ENCODE data around the gene SKIC8.

Gene SKIC8

DNA sequence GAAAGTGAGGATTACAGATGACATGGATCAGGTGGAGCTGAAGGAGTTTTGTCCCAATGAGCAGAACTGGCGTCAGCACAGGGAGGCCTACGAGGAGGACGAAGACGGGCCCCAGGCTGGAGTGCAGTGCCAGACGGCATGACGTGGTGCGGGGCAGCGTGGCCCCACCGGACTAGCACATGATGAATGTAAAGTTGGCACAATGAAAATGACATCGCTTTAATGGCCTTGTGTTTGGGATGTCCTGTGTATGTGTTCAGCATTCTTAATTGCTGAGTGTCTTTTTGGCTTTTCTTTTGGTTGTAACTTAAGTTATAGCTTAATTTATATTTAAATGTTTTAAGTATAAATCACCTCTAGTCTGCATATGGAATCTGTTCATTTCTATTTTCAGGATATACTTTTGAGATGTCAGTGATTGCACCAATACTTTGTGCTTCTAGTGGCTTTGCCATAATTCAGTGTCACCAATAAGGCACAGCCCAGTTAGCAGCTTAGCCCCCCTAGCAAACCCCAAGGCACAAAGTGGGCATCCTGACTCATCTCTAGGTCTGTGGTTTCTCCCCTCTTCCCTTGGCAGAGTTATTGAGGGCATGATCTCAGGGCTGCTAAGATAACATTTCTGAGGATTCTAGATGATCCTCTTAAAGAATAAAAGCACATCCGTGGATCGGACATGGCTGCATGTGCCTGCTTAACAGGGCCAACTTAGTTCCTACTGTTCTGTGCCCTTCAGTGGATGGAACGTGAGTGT is 18.9 kb downstream of the SKIC8 start:
- no peak for FAIRE-seq
- DNase-seq (ENCODE audit: insufficient read length): no peak
- no peak for TF ChIP-seq TAF1 (IDR thresholded peaks at IDR 0.05; ENCODE audit: borderline replicate concordance, low read depth, low read length)
- TF ChIP-seq POLR2A (IDR thresholded peaks at IDR 0.05; ENCODE audit: low read depth, low read length): no peak
- no peak for TF ChIP-seq POLR2AphosphoS5 (IDR thresholded peaks at IDR 0.05; ENCODE audit: low read depth, low read length)

DNA sequence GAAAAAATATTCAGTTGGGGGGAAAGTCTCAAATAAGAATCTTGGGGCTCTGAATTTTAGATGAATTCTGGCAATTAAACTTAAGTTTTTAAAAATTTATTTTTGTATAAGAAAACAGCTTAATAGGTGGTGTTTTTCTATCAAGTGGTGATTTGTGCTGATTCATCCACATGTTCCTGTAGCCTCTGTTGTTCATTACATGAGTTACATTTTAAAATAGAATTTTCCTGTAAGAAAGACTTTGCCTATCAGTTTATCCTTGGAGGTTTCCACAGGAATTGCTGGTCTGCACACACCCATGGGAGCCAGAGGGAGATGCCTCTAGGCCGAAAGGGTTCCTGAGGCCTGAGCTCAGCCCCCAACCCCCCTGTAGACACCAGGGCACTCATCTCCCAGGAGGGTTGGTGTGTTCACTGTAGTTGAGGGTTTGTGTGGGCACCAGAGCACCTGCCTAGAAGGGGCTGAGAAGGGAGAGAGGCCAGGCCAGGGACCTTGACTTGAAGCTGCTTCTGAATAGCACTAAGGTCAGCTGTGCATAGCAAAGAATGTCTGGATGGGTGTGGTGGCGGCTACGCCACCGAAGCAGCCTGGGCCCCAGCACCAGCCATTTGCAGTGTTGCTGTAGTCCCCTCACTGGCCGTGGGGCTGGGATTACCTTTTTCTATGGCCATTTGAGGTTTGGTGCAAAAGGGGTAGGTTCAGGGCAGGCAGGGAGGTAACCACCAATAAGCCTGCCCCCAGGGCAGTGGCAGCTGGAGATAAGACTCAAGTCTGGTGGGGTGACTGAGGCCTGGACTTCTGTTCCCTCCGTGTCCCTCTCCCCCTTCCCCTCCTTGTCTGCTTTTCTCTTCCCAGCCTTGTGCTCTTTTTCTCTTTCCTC is 23.1 kb downstream of the SKIC8 start:
- TF ChIP-seq POLR2A (IDR thresholded peaks at IDR 0.05; ENCODE audit: low read depth, low read length) (no peak), TAF1 (IDR thresholded peaks at IDR 0.05; ENCODE audit: borderline replicate concordance, low read depth, low read length) (no peak), POLR2AphosphoS5 (IDR thresholded peaks at IDR 0.05; ENCODE audit: low read depth, low read length) (no peak)
- no peak for DNase-seq (ENCODE audit: insufficient read length)
- FAIRE-seq: no peak

DNA sequence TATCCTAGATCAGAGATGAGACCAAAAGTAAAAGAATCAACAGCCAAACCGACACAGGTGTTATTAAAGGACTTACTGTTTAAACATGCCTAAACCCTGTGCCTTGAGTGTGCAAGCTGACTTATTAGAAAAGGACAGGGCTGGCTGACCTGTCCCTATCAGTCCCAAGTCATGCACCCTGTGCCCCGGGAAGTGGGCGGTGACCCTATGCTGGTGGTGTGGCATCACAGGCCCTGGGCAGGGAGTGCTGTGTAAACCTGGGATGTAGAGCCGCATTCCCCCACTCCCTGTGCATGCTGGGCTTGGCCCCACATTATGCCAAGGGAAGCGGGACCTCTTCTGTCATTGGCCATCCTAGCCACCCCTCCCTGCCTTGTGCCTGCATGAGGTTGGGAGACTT is 24.4 kb downstream of the SKIC8 start:
- no peak for DNase-seq (ENCODE audit: insufficient read length)
- TF ChIP-seq TAF1 (IDR thresholded peaks at IDR 0.05; ENCODE audit: borderline replicate concordance, low read depth, low read length) (no peak), POLR2A (IDR thresholded peaks at IDR 0.05; ENCODE audit: low read depth, low read length) (no peak), POLR2AphosphoS5 (IDR thresholded peaks at IDR 0.05; ENCODE audit: low read depth, low read length) (no peak)
- FAIRE-seq: no peak

DNA sequence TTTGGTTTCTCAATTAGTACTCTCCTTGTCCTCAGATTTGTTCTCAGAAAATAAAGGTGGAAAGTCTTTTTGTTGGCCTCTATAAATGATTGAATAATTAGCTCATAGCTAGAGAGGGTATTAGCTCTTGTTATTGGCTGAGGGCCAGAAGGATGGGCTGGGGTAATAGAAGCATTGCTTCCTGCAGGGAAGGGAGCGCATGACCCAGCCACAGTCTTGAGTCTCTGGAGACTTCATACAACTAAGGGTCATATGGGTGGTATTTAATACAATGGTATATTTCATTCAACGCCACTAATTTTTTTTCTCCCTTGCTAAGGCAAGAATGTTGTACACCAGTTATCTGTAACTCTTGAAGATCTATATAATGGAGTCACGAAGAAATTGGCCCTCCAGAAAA is 26.6 kb downstream of the SKIC8 start:
- TF ChIP-seq POLR2A (IDR thresholded peaks at IDR 0.05; ENCODE audit: low read depth, low read length) (no peak), POLR2AphosphoS5 (IDR thresholded peaks at IDR 0.05; ENCODE audit: low read depth, low read length) (no peak), TAF1 (IDR thresholded peaks at IDR 0.05; ENCODE audit: borderline replicate concordance, low read depth, low read length) (no peak)
- FAIRE-seq: no peak
- DNase-seq (ENCODE audit: insufficient read length): no peak

DNA sequence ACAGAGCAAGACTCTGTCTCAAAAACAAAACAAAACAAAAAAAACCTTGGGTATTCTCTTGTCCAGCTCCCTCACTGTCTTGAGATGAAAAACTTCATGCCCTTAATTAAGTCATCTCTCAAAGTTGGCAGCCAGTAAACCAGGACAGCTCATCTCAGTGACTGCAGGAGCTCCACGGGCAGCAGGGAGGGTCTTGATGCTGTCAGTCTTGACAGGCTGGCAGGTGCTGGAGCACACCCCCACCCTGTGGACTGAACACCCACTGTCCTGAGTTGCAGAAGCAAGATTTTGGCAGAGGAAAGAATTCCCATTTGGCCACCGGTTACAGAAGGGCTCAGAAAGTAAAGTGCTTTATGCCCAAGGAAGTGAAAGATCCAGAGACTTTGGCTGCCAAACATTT is 27.1 kb downstream of the SKIC8 start:
- no peak for FAIRE-seq
- DNase-seq (ENCODE audit: insufficient read length): no peak
- TF ChIP-seq POLR2AphosphoS5 (IDR thresholded peaks at IDR 0.05; ENCODE audit: low read depth, low read length) (no peak), TAF1 (IDR thresholded peaks at IDR 0.05; ENCODE audit: borderline replicate concordance, low read depth, low read length) (no peak), POLR2A (IDR thresholded peaks at IDR 0.05; ENCODE audit: low read depth, low read length) (no peak)

DNA sequence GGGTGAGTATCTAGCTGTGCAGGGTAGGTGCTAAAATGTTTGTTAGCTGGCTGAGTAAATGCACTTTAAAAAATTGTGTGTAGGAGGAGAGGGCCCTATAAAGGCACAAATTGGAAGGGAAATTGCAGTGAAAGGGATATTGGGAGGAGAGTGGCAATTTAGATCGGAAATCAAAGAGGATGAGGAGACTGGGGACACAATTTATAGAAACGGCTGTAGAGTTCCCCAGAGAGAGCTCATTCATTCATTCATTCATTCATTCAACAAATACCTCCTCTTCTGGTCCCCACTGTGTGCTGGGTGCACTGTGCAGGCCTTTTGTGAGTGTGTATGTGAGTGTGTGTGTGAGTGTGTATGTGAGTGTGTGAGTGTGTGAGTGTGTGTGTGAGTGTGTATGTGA is 32.6 kb downstream of the SKIC8 start:
- TF ChIP-seq POLR2A (IDR thresholded peaks at IDR 0.05; ENCODE audit: low read depth, low read length) (no peak), POLR2AphosphoS5 (IDR thresholded peaks at IDR 0.05; ENCODE audit: low read depth, low read length) (no peak), TAF1 (IDR thresholded peaks at IDR 0.05; ENCODE audit: borderline replicate concordance, low read depth, low read length) (no peak)
- FAIRE-seq (no peak), DNase-seq (ENCODE audit: insufficient read length) (no peak)

DNA sequence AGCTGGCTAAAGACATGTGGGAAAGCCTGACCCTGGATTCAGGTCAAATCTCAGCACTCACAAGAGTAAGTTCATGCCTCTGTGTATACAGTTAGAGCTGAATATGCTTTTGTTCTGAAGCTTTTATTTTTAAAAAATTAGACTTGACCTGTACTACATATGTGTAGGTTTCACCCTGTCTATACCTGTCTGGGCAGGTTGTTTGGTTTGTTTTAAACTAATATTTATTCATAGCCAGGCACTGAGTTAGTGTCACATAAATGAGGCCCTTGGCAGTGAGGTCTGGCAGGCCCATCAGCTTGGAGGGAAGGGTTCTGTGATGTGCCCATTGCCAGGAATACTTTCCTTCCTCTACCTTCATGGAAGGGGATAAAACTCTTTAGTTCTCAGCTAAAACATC is 33.2 kb downstream of the SKIC8 start:
- FAIRE-seq: no peak
- TF ChIP-seq POLR2AphosphoS5 (IDR thresholded peaks at IDR 0.05; ENCODE audit: low read depth, low read length) (no peak), POLR2A (IDR thresholded peaks at IDR 0.05; ENCODE audit: low read depth, low read length) (no peak)
- no peak for DNase-seq (ENCODE audit: insufficient read length)

DNA sequence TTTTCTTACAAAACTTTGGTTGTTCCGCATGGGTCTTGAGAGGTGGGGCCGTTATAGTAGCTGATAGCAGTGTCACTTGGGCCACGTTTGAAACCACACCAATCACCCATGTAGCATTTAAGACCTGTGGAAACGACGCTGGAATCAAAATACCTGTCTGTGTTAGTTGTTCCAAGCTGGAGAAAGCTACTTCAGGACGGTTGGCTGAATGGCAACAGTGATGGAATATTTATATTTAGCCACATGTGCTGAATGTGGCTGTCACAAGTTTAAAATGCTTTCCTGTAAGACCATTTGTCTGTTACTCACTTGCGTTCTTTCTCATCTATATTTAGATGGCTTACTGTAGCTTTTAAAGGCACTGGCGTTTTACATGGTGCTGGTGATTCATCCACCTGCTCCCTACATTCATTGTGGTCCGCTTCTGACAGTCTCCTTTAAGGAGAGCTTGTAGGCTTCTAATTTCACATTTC is 33.6 kb downstream of the SKIC8 start:
- no peak for FAIRE-seq
- TF ChIP-seq POLR2AphosphoS5 (IDR thresholded peaks at IDR 0.05; ENCODE audit: low read depth, low read length): no peak
- DNase-seq (ENCODE audit: insufficient read length): no peak

DNA sequence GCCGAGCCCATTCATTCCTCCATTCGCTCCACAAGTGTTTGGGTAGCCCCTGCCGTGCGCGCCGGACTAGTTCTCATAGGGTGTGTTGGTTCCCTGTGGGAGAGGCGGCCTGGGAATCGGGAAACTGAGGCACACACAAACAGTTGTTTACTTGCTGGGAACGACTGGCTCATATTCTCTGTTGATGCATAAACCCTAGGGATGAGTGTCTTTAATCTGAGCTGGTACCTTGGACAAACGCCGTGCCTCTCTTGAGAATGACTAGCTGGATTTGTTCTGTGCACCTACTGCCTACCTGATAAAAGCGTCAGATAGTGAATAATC is 34.3 kb downstream of the SKIC8 start:
- DNase-seq (ENCODE audit: insufficient read length) (no peak), FAIRE-seq (no peak)
- TF ChIP-seq TAF1 (IDR thresholded peaks at IDR 0.05; ENCODE audit: borderline replicate concordance, low read depth, low read length) (no peak), POLR2AphosphoS5 (IDR thresholded peaks at IDR 0.05; ENCODE audit: low read depth, low read length) (no peak), POLR2A (IDR thresholded peaks at IDR 0.05; ENCODE audit: low read depth, low read length) (no peak)

DNA sequence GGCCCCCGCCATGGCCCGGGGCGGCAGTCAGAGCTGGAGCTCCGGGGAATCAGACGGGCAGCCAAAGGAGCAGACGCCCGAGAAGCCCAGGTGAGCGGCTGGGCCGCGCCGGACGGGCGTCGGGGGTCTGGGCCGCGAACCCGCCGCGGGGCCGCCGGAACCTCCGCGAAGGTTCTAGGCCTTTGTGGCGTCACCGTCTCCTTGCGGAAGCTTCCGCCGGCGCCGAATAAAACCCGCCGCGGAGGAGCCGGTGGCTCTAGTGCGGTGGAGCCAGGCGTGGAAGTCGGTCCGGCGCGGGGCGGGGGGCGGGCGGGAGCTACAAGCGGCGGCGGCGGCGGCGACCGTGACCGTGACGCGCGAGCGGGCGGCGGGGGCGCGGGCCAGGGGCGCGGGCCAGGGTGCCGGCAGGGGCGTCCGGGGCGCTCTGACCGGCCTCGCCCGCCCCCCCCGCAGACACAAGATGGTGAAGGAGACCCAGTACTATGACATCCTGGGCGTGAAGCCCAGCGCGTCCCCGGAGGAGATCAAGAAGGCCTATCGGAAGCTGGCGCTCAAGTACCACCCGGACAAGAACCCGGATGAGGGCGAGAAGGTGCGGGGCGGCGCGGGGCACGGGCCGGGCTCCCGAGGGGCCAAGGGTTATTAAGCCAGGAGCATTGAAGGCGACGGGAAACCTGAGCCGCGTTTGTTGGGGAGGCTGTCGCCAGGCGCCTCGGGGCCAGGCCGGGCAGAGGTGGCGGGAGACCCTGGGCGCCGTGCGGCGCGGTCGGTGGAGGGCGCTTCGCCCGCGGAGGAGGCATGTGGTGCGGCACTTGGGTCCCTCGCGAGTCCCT is 34.9 kb downstream of the SKIC8 start, which contains the start of gene DNAJA4:
TSS of gene DNAJA4 (plus strand) at position 259 of the 833 bp plus-strand sequence. CDS start at position 461, 202 bp downstream.
- FAIRE-seq: no peak
- peak; percentile 35 for DNase-seq (ENCODE audit: insufficient read length)
- TF ChIP-seq POLR2AphosphoS5 (IDR thresholded peaks at IDR 0.05; ENCODE audit: low read depth, low read length) (no peak), POLR2A (IDR thresholded peaks at IDR 0.05; ENCODE audit: low read depth, low read length) (no peak), TAF1 (IDR thresholded peaks at IDR 0.05; ENCODE audit: borderline replicate concordance, low read depth, low read length) (no peak)

DNA sequence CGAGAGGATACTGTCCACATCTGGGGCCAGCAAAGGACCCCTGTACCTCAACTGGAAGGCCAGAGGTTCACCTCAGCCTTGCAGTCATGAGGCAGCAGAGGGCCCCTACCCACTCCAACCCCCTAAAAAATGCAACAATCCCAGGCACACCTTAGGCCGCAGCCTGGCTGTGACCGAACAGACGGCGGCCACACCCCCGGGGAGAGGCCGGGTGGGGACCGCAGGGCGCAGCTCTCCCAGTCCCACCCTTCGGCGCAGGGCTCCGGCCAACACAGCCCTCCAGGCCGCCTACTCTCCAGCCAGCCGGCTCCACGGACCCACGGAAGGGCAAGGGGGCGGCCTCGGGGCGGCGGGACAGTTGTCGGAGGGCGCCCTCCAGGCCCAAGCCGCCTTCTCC is 35.5 kb downstream of the SKIC8 start:
- FAIRE-seq (no peak), DNase-seq (ENCODE audit: insufficient read length) (no peak)
- TF ChIP-seq POLR2A (IDR thresholded peaks at IDR 0.05; ENCODE audit: low read depth, low read length): no peak
- no peak for TF ChIP-seq TAF1 (IDR thresholded peaks at IDR 0.05; ENCODE audit: borderline replicate concordance, low read depth, low read length)
- TF ChIP-seq POLR2AphosphoS5 (IDR thresholded peaks at IDR 0.05; ENCODE audit: low read depth, low read length): no peak

Data from GM12892 (cell line).